Measurements from ENCODE around the gene S100A2.
"Not testable (repeated sequence)": the region's sequence is repeated elsewhere in the genome, so short reads cannot be mapped to it uniquely, and the experiment has no call there.

- TF ChIP-seq CTCF (conservative IDR thresholded peaks at IDR 0.05 in 1 of 2, IDR thresholded peaks at IDR 0.05 in 1 of 2; ENCODE audit: extremely low read depth in 1 of 2, insufficient read depth in 1 of 2, low read depth in 1 of 2, low read length in 2 of 2); EZH2 (IDR thresholded peaks at IDR 0.05; ENCODE audit: borderline replicate concordance, low read length): not testable (repeated sequence)
Observed at GRCh38 chr1:153582836-153583235, 17.2 kb upstream of the S100A2 start.
